Stomach (tissue), 4 donors: ENCODE data around the gene THAP5.

Experiments
- POLR2A ChIP-seq, 4 donors: fragments of 450-650 bp; IDR thresholded peaks; one replicate each; pipeline ENCODE4 v1.6.1; 2016; ENCODE audit warnings: antibody characterized with exemption in 4 of 4, control low read depth in 2 of 4, mild to moderate bottlenecking in 1 of 4, moderate library complexity in 1 of 4
- POLR2AphosphoS5 ChIP-seq, 3 donors: sonication (generic); formaldehyde crosslinking; IDR thresholded peaks; one replicate each; pipeline ENCODE4 v1.6.1; 2016; ENCODE audit warnings: antibody characterized with exemption in 3 of 3
- TF ChIP-seq, protein P1 (sequence below), 7 experiments: fragments of 450-650 bp in 4 of 7; fragments of 200-600 bp in 3 of 7; sonication (generic) in 3 of 7; IDR thresholded peaks; one replicate each; pipeline ENCODE4 v1.5.1; 2016 to 2019; ENCODE audit warnings: antibody characterized with exemption in 7 of 7, control low read depth in 2 of 7, mild to moderate bottlenecking in 1 of 7

- TF ChIP-seq, protein P1, sequence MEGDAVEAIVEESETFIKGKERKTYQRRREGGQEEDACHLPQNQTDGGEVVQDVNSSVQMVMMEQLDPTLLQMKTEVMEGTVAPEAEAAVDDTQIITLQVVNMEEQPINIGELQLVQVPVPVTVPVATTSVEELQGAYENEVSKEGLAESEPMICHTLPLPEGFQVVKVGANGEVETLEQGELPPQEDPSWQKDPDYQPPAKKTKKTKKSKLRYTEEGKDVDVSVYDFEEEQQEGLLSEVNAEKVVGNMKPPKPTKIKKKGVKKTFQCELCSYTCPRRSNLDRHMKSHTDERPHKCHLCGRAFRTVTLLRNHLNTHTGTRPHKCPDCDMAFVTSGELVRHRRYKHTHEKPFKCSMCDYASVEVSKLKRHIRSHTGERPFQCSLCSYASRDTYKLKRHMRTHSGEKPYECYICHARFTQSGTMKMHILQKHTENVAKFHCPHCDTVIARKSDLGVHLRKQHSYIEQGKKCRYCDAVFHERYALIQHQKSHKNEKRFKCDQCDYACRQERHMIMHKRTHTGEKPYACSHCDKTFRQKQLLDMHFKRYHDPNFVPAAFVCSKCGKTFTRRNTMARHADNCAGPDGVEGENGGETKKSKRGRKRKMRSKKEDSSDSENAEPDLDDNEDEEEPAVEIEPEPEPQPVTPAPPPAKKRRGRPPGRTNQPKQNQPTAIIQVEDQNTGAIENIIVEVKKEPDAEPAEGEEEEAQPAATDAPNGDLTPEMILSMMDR (IDR thresholded peaks at IDR 0.05), result no peak
- TF ChIP-seq POLR2AphosphoS5 (IDR thresholded peaks at IDR 0.05) (no peak), POLR2A (IDR thresholded peaks at IDR 0.05) (no peak)
Observed at GRCh38 chr7:108596560-108596959, 27.1 kb upstream of the THAP5 start.
